BJ (cell line): ENCODE results near the gene C1orf105. TPM values are rescaled to one million over a fixed set of nuclear protein-coding genes. Genes with fewer than 3 reads are reported as not detected.

ENCODE experiments used
- CTCF ChIA-PET: fragments of 350-600 bp; formaldehyde crosslinking; extraction: SDS; loops from one replicate; lab custom pipeline; 2021; ENCODE audit warnings: antibody characterized with exemption, inconsistent platforms; lab: Yijun Ruan, JAX
- POLR2A ChIA-PET: fragments of 300-600 bp; sonication (Branson Sonifier 250); formaldehyde crosslinking; extraction: SDS; loops from one replicate; lab custom pipeline; 2021; ENCODE audit warnings: antibody characterized with exemption; lab: Charles Lee
- DNase-seq: peaks from one replicate; pipeline ENCODE4 v3.0.0-alpha.2; 2011; ENCODE audit warnings: low read depth
- H3K27me3 ChIP-seq: 2 replicates; pipeline ENCODE4 v1.6.0; 2011; ENCODE audit warnings: low read length; ENCODE audit not compliant: control insufficient read depth, insufficient read depth
- H3K36me3 ChIP-seq: 2 replicates; pipeline ENCODE4 v1.5.1; 2011; ENCODE audit warnings: low read length; ENCODE audit not compliant: control insufficient read depth, insufficient read depth
- H3K4me3 ChIP-seq: 2 replicates; pipeline ENCODE4 v1.5.1; 2011; ENCODE audit warnings: low read depth, mild to moderate bottlenecking, control low read depth, low read length
- CTCF ChIP-seq: IDR thresholded peaks from 2 replicates; pipeline ENCODE4 v1.5.1; 2011; ENCODE audit warnings: low read depth, mild to moderate bottlenecking, control low read depth, inconsistent platforms, low read length, moderate library complexity; ENCODE audit not compliant: insufficient read depth
- polyA plus RNA-seq: library from polyadenylated mRNA; depleted of rRNA; stranded (reverse); fragments of >200 nt; gene quantifications from 2 replicates; pipeline ENCODE4 v1.2.3, GENCODE V29; 2011

The C1orf105 gene
- polyA plus RNA-seq, 1 experiment = not detected

- Histone ChIP-seq H3K4me3 (no peak overlapping the region), H3K36me3 (no peaks in the 10 kb centered on the region), H3K27me3 (no peaks in the 10 kb centered on the region)
- ChIA-PET CTCF (interaction anchor here (0.9 kb wide), 1 partner anchor 13 kb away, joined by 3 read pairs; no protein-coding TSS in a partner anchor), POLR2A (no interaction called here)
- no peak for DNase-seq
- TF ChIP-seq CTCF = no peak
These were observed 47.0 kb downstream of the C1orf105 start for GRCh38 chr1:172467446-172467845.

GRCh38 chr1:172468296-172468695 lies 47.8 kb downstream of the C1orf105 start:
- H3K36me3 ChIP-seq = no peaks in the 10 kb centered on the region
- no peak overlapping the region for H3K4me3 ChIP-seq
- DNase-seq = no peak
- POLR2A ChIA-PET = no interaction called here
- H3K27me3 ChIP-seq = no peaks in the 10 kb centered on the region
- CTCF ChIA-PET = interaction anchor here (0.8 to 1.5 kb wide), 2 partner anchors 14 to 18 kb away, joined by 3 to 4 read pairs; no protein-coding TSS in a partner anchor
- TF ChIP-seq CTCF = no peak

GRCh38 chr1:172469717-172470116 lies 49.2 kb downstream of the C1orf105 start:
- Histone ChIP-seq H3K4me3 (no peak overlapping the region), H3K36me3 (no peaks in the 10 kb centered on the region), H3K27me3 (no peaks in the 10 kb centered on the region)
- TF ChIP-seq CTCF = no peak
- POLR2A ChIA-PET = no interaction called here
- CTCF ChIA-PET = interaction anchor here (0.6 kb wide), 1 partner anchor 1525 kb away, joined by 4 read pairs; no protein-coding TSS in a partner anchor
- DNase-seq = no peak

- TF ChIP-seq CTCF = no peak
- H3K4me3 ChIP-seq = no peak overlapping the region
- no peaks in the 10 kb centered on the region for H3K36me3 ChIP-seq
- ChIA-PET POLR2A (no interaction called here), CTCF (interaction anchor here (0.6 kb wide), 1 partner anchor 1526 kb away, joined by 4 read pairs; no protein-coding TSS in a partner anchor)
- DNase-seq = no peak
- no peaks in the 10 kb centered on the region for H3K27me3 ChIP-seq
These were observed 49.7 kb downstream of the C1orf105 start for GRCh38 chr1:172470149-172470548.

GRCh38 chr1:172471666-172472065 lies 51.2 kb downstream of the C1orf105 start:
- ChIA-PET POLR2A (no interaction called here), CTCF (no interaction called here)
- no peak overlapping the region for H3K4me3 ChIP-seq
- DNase-seq = no peak
- no peaks in the 10 kb centered on the region for H3K27me3 ChIP-seq
- no peaks in the 10 kb centered on the region for H3K36me3 ChIP-seq
- no peak for TF ChIP-seq CTCF
